ENCODE measurements around the gene PAQR4. TPM values are rescaled to one million over a fixed set of nuclear protein-coding genes. Genes with fewer than 3 reads are reported as not detected.

Gene PAQR4
- total and polyA plus RNA-seq, 10 of the 15 experiments (the other 5 are each of a cell fraction or from before 2014, with no cell fraction given), result 0.39 to 31.8 (median 13.5) TPM

DNA sequence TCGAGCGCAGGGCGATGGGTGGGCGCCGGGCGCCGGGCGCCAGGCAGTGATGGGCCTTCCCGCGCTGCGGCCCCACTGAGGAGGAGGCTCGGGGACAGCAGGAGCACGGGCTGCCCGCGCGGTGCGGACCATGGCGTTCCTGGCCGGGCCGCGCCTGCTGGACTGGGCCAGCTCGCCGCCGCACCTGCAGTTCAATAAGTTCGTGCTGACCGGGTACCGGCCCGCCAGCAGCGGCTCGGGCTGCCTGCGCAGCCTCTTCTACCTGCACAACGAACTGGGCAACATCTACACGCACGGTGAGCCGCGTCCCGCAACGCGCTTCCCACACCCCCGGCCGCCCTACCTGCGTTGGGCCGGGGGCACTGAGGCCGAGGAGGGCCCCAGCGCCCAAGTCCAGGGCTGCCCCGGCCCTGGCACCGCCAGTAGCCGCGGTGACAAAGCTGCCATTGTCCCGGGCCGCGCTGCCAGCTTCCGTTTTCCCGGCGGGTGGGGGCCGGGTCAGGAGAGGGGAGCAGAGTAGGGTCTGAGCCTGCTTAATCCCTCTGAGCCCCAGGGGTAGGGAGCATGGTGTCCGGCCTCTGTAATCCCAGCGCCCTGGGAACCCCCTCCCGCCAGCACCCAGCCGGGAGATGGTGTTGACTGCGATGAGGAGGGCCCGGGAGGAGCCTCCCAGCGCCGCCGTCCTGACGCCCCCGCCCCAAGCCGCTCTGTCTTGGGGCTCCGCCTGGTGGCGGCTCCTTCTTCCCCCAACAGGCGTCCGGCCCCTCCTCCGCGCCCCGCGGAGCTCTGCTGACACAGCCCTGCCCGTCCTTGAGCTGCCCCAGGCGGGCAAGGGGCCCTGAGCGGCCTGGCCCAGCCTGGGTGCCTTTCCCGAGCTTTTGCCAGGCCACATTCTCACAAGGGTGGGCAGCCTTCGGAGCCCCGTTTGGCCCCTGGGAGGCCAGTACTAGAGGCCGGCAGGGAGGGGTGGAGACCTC is 685 bp downstream of the PAQR4 start (continued):
- TF ChIP-seq, protein P1, sequence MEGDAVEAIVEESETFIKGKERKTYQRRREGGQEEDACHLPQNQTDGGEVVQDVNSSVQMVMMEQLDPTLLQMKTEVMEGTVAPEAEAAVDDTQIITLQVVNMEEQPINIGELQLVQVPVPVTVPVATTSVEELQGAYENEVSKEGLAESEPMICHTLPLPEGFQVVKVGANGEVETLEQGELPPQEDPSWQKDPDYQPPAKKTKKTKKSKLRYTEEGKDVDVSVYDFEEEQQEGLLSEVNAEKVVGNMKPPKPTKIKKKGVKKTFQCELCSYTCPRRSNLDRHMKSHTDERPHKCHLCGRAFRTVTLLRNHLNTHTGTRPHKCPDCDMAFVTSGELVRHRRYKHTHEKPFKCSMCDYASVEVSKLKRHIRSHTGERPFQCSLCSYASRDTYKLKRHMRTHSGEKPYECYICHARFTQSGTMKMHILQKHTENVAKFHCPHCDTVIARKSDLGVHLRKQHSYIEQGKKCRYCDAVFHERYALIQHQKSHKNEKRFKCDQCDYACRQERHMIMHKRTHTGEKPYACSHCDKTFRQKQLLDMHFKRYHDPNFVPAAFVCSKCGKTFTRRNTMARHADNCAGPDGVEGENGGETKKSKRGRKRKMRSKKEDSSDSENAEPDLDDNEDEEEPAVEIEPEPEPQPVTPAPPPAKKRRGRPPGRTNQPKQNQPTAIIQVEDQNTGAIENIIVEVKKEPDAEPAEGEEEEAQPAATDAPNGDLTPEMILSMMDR (IDR thresholded peaks at IDR 0.05 in 2 of 3, conservative IDR thresholded peaks at IDR 0.05 in 1 of 3; ENCODE audit: control insufficient read depth in 2 of 3, extremely low read depth in 1 of 3, insufficient read depth in 1 of 3, low read depth in 3 of 3, low read length in 3 of 3), result peak; percentile 64 to 73 (median 67)
- 0 out of 2 replicates have a peak, but pooled peaks have one; percentile 14 for TF ChIP-seq TCF3 (IDR thresholded peaks at IDR 0.05; ENCODE audit: borderline replicate concordance, insufficient read depth, low read depth, low read length)
- TF ChIP-seq IKZF1 (conservative IDR thresholded peaks at IDR 0.05), result peak; percentile 40
- no peak for TF ChIP-seq ESRRA (IDR thresholded peaks at IDR 0.05; ENCODE audit: low read length)
- TF ChIP-seq SREBF1 (IDR thresholded peaks at IDR 0.05; ENCODE audit: low read length), result no peak
- 0 out of 4 replicates have a peak, but pooled peaks have one; percentile 31 to 47 for TF ChIP-seq IKZF2 (IDR thresholded peaks at IDR 0.05)
- TF ChIP-seq, protein P2, sequence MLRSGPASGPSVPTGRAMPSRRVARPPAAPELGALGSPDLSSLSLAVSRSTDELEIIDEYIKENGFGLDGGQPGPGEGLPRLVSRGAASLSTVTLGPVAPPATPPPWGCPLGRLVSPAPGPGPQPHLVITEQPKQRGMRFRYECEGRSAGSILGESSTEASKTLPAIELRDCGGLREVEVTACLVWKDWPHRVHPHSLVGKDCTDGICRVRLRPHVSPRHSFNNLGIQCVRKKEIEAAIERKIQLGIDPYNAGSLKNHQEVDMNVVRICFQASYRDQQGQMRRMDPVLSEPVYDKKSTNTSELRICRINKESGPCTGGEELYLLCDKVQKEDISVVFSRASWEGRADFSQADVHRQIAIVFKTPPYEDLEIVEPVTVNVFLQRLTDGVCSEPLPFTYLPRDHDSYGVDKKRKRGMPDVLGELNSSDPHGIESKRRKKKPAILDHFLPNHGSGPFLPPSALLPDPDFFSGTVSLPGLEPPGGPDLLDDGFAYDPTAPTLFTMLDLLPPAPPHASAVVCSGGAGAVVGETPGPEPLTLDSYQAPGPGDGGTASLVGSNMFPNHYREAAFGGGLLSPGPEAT (IDR thresholded peaks at IDR 0.05; ENCODE audit: low read depth), result 0 out of 2 replicates have a peak, but pooled peaks have one; percentile 29
- TF ChIP-seq, protein P3, sequence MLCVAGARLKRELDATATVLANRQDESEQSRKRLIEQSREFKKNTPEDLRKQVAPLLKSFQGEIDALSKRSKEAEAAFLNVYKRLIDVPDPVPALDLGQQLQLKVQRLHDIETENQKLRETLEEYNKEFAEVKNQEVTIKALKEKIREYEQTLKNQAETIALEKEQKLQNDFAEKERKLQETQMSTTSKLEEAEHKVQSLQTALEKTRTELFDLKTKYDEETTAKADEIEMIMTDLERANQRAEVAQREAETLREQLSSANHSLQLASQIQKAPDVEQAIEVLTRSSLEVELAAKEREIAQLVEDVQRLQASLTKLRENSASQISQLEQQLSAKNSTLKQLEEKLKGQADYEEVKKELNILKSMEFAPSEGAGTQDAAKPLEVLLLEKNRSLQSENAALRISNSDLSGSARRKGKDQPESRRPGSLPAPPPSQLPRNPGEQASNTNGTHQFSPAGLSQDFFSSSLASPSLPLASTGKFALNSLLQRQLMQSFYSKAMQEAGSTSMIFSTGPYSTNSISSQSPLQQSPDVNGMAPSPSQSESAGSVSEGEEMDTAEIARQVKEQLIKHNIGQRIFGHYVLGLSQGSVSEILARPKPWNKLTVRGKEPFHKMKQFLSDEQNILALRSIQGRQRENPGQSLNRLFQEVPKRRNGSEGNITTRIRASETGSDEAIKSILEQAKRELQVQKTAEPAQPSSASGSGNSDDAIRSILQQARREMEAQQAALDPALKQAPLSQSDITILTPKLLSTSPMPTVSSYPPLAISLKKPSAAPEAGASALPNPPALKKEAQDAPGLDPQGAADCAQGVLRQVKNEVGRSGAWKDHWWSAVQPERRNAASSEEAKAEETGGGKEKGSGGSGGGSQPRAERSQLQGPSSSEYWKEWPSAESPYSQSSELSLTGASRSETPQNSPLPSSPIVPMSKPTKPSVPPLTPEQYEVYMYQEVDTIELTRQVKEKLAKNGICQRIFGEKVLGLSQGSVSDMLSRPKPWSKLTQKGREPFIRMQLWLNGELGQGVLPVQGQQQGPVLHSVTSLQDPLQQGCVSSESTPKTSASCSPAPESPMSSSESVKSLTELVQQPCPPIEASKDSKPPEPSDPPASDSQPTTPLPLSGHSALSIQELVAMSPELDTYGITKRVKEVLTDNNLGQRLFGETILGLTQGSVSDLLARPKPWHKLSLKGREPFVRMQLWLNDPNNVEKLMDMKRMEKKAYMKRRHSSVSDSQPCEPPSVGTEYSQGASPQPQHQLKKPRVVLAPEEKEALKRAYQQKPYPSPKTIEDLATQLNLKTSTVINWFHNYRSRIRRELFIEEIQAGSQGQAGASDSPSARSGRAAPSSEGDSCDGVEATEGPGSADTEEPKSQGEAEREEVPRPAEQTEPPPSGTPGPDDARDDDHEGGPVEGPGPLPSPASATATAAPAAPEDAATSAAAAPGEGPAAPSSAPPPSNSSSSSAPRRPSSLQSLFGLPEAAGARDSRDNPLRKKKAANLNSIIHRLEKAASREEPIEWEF (IDR thresholded peaks at IDR 0.05; ENCODE audit: insufficient replicate concordance, low read depth, low read length), result no peak
- 0 out of 2 replicates have a peak, but pooled peaks have one; percentile 29 for TF ChIP-seq POLR2AphosphoS5 (IDR thresholded peaks at IDR 0.05; ENCODE audit: low read length)
- peak; percentile 22; the same call in 1 of the 2 replicates for TF ChIP-seq SMC3 (IDR thresholded peaks at IDR 0.05; ENCODE audit: borderline replicate concordance, low read length)
- TF ChIP-seq CREB1 (IDR thresholded peaks at IDR 0.05; ENCODE audit: low read depth), result 0 out of 2 replicates have a peak, but pooled peaks have one; percentile 18
- TF ChIP-seq PML (IDR thresholded peaks at IDR 0.05; ENCODE audit: low read length), result no peak
- 0 out of 2 replicates have a peak, but pooled peaks have one; percentile 49 for TF ChIP-seq CHD2 (IDR thresholded peaks at IDR 0.05; ENCODE audit: borderline replicate concordance, low read depth, low read length)
